ENCODE results near the gene RNU5B-1.

GRCh38 chr15:65263313-65263712, 41.2 kb upstream of the RNU5B-1 start:
- TF ChIP-seq CTCF (IDR thresholded peaks at IDR 0.05) = no peak
- no peak for TF ChIP-seq POLR2A (IDR thresholded peaks at IDR 0.05)

Measured in thyroid gland (tissue), 4 donors.